ENCODE measurements around the gene PCBP3. TPM values are rescaled to one million over a fixed set of nuclear protein-coding genes. Genes with fewer than 3 reads are reported as not detected.

Gene PCBP3
- total RNA-seq, 1 experiment from 2014 or later = 10.9 TPM

- Mint-ChIP-seq H3K4me1 (no peaks in the 10 kb centered on the region), H3K36me3 (ENCODE audit: insufficient read depth in 1 of 3, low read depth in 3 of 3) (no peaks in the 10 kb centered on the region; a peak in 1 of 7 replicates), H3K9me3 (peaks cover 7 to 9% of the 10 kb centered on the region in 2 experiments), H3K4me3 (no peak overlapping the region), H3K27me3 (ENCODE audit: low read depth) (no peaks in the 10 kb centered on the region; the same call in 1 of the 2 replicates), H3K27ac (no peak overlapping the region)
- no peak overlapping the region for H3K9ac ChIP-seq (ENCODE audit: extremely low read depth, insufficient read length, low read length)
- TF ChIP-seq CTCF (conservative IDR thresholded peaks at IDR 0.05) = no peak
- H3T11ph ChIP-seq (ENCODE audit: low read length) = no peak overlapping the region
- WGBS (ENCODE audit: extremely low coverage, insufficient read length, low lambda C conversion rate) = no CpG with 5 or more reads among the region's 3 CpGs
- DNase-seq = no peak
- no peaks in the 10 kb centered on the region for H4K20me1 ChIP-seq (ENCODE audit: control insufficient read depth, insufficient read depth, insufficient read length)
- H3K4me1 ChIP-seq (ENCODE audit: insufficient read depth, low read length) = no peaks in the 10 kb centered on the region
- H3K23ac ChIP-seq (ENCODE audit: insufficient read length, low read depth, low read length) = no peak overlapping the region
- no peak overlapping the region for H2BK20ac ChIP-seq (ENCODE audit: low read depth, low read length, poor library complexity, severe bottlenecking)
- H3K79me1 ChIP-seq (ENCODE audit: insufficient read depth, low read depth, low read length, poor library complexity, severe bottlenecking) = no peaks in the 10 kb centered on the region
- no peak overlapping the region for H3K56ac ChIP-seq (ENCODE audit: insufficient read length, low read depth, low read length)
- H2AK5ac ChIP-seq (ENCODE audit: insufficient read length, low read length) = no peak overlapping the region
- H4K5ac ChIP-seq (ENCODE audit: insufficient read length, low read depth, low read length) = no peak overlapping the region
- H3K4me2 ChIP-seq (ENCODE audit: insufficient read depth, insufficient read length, low read length) = no peak overlapping the region
- H3K18ac ChIP-seq (ENCODE audit: insufficient read length, low read depth, low read length) = no peak overlapping the region
- no peak overlapping the region for H2BK5ac ChIP-seq (ENCODE audit: insufficient read length, low read length)
- H3K4ac ChIP-seq (ENCODE audit: low read depth, low read length) = no peak overlapping the region
- H4K8ac ChIP-seq (replicated peaks; ENCODE audit: insufficient read length, low read depth, low read length) = no peak overlapping the region
- no peaks in the 10 kb centered on the region for H3K23me2 ChIP-seq (ENCODE audit: insufficient read length, low read depth, low read length, poor library complexity, severe bottlenecking)
- H3K27me3 ChIP-seq (ENCODE audit: insufficient read depth, low read length) = no peaks in the 10 kb centered on the region; the same call in 1 of the 2 replicates
- no peak overlapping the region for H2BK120ac ChIP-seq (ENCODE audit: low read depth, low read length, poor library complexity, severe bottlenecking)
- H3K79me2 ChIP-seq (ENCODE audit: insufficient read depth, low read length) = no peaks in the 10 kb centered on the region
- no peak overlapping the region for H4K91ac ChIP-seq (ENCODE audit: insufficient read length, low read depth, low read length)
- no peaks in the 10 kb centered on the region for H3K9me3 ChIP-seq (ENCODE audit: control insufficient read depth, low read depth, low read length)
- no peak overlapping the region for H3K14ac ChIP-seq (ENCODE audit: insufficient read depth, low read length)
- no peak overlapping the region for H2AFZ ChIP-seq (ENCODE audit: low read length)
- no peak overlapping the region for H3K27ac ChIP-seq (ENCODE audit: insufficient read length, low read depth, low read length)
- H2BK12ac ChIP-seq (ENCODE audit: insufficient read length, low read depth, low read length) = no peak overlapping the region
- no peak overlapping the region for H2BK15ac ChIP-seq (ENCODE audit: low read depth, low read length)
Measured at GRCh38 chr21:45779226-45779625, 135.7 kb downstream of the PCBP3 start.
